ENCODE data around the gene HTD2. TPM values are rescaled to one million over a fixed set of nuclear protein-coding genes. Genes with fewer than 3 reads are reported as not detected.
A peak's percentile ranks its signal among the peaks of the same experiment; 100 is the strongest.

HTD2 gene
- total and polyA plus RNA-seq, 9 of the 15 experiments (the other 6 are each of a cell fraction or from before 2014, with no cell fraction given), result 1.8 to 22.8 (median 9.6) TPM

GRCh38 chr3:58332575-58333188 is 26.4 kb downstream of the HTD2 start, which contains the start of gene PXK (continued):
- 0 out of 2 replicates have a peak, but pooled peaks have one; percentile 20 for TF ChIP-seq JUN (IDR thresholded peaks at IDR 0.05; ENCODE audit: borderline replicate concordance, low read depth, low read length)
- no peak for TF ChIP-seq JUN (CRISPR knock-in tag; IDR thresholded peaks at IDR 0.05; ENCODE audit: borderline replicate concordance)
- peak; percentile 80 for TF ChIP-seq POLR2G (IDR thresholded peaks at IDR 0.05; ENCODE audit: low read depth, low read length)
- TF ChIP-seq ZNF24 (IDR thresholded peaks at IDR 0.05), result peak; percentile 62; the same call in 1 of the 2 replicates
- peak; percentile 7; the same call in 1 of the 2 replicates for TF ChIP-seq TCF3 (CRISPR knock-in tag; IDR thresholded peaks at IDR 0.05)
- peak; percentile 75; the same call in 1 of the 2 replicates for TF ChIP-seq CBX1 (IDR thresholded peaks at IDR 0.05; ENCODE audit: low read depth)
- peak; percentile 67 for TF ChIP-seq MAX (CRISPR knock-in tag; IDR thresholded peaks at IDR 0.05)
- TF ChIP-seq SAP30 (IDR thresholded peaks at IDR 0.05; ENCODE audit: borderline replicate concordance, insufficient read depth, low read depth, low read length, poor library complexity, severe bottlenecking), result peak; percentile 49
- TF ChIP-seq MXD1 (CRISPR knock-in tag; IDR thresholded peaks at IDR 0.05; ENCODE audit: borderline replicate concordance, poor library complexity, severe bottlenecking), result peak; percentile 7
- peak; percentile 60; the same call in 1 of the 2 replicates for TF ChIP-seq ZBTB1 (CRISPR knock-in tag; IDR thresholded peaks at IDR 0.05; ENCODE audit: borderline replicate concordance, low read depth)
- TF ChIP-seq ZBTB12 (CRISPR knock-in tag; IDR thresholded peaks at IDR 0.05), result no peak
- 0 out of 2 replicates have a peak, but pooled peaks have one; percentile 24 for TF ChIP-seq ZNF592 (IDR thresholded peaks at IDR 0.05)
- TF ChIP-seq ZNF431 (CRISPR knock-in tag; IDR thresholded peaks at IDR 0.05), result 0 out of 2 replicates have a peak, but pooled peaks have one; percentile 59
- peak in 1 of 2 experiments; percentile 40; a peak in 1 of 4 replicates for TF ChIP-seq FOXA3 (CRISPR knock-in tag; conservative IDR thresholded peaks at IDR 0.05 in 1 of 2, IDR thresholded peaks at IDR 0.05 in 1 of 2)
- peak; percentile 55 for TF ChIP-seq ZFX (CRISPR knock-in tag; IDR thresholded peaks at IDR 0.05)
- TF ChIP-seq SIN3A (IDR thresholded peaks at IDR 0.05; ENCODE audit: borderline replicate concordance in 2 of 2, control insufficient read depth in 1 of 2, low read depth in 2 of 2, low read length in 2 of 2), result peak in 1 of 2 experiments; percentile 82; a peak in 2 of 4 replicates
- TF ChIP-seq POLR3A (IDR thresholded peaks at IDR 0.05; ENCODE audit: borderline replicate concordance, extremely low read depth, insufficient read depth, insufficient read length), result no peak
- peak; percentile 84 for TF ChIP-seq CREM (IDR thresholded peaks at IDR 0.05; ENCODE audit: low read depth)
- peak; percentile 20 to 41 for TF ChIP-seq RAD21 (CRISPR knock-in tag; conservative IDR thresholded peaks at IDR 0.05 in 1 of 2, IDR thresholded peaks at IDR 0.05 in 1 of 2)
- peak; percentile 48; the same call in 1 of the 2 replicates for TF ChIP-seq ESRRA (IDR thresholded peaks at IDR 0.05; ENCODE audit: borderline replicate concordance, low read depth)

Data from K562 (cell line).